IMR-90 (cell line): Measurements from ENCODE around the gene GPC5. TPM values are rescaled to one million over a fixed set of nuclear protein-coding genes. Genes with fewer than 3 reads are reported as not detected.

Source experiments
- ATAC-seq: fragments of 200-7000 bp; cut with Tn5 transposase; 2 replicates; pipeline ENCODE4 v1.9.1; 2020; ENCODE audit warnings: low read depth, mild to moderate bottlenecking, moderate library complexity
- BruUV-seq: library from RNA; stranded (reverse); fragments of 400-500 nt; replicated peaks from 2 replicates; lab custom pipeline; 2021; lab: Mats Ljungman, UMichigan
- CTCF ChIA-PET: fragments of 300-600 bp; formaldehyde crosslinking; extraction: SDS; loops from one replicate; lab custom pipeline; 2021; ENCODE audit warnings: antibody characterized with exemption; lab: Yijun Ruan, JAX
- POLR2A ChIA-PET: fragments of 300-600 bp; sonication (Branson Sonifier 250); formaldehyde crosslinking; loops from one replicate; lab custom pipeline; 2022; ENCODE audit warnings: antibody characterized with exemption; ENCODE audit not compliant: unreplicated experiment; lab: Charles Lee
- DNase-seq: peaks from one replicate; pipeline ENCODE4 v3.0.0; 2013
- H2AFZ ChIP-seq: replicated peaks from 2 replicates; pipeline ENCODE3; 2013; ENCODE audit warnings: low read length, mild to moderate bottlenecking; ENCODE audit not compliant: poor library complexity
- H2AK5ac ChIP-seq: 2 replicates; pipeline ENCODE4 v1.6.1; 2013; ENCODE audit warnings: low read depth, low read length, inconsistent platforms
- H2AK9ac ChIP-seq: replicated peaks from 2 replicates; pipeline ENCODE3; 2013; ENCODE audit warnings: mild to moderate bottlenecking, low read depth, low read length, moderate library complexity; ENCODE audit not compliant: poor library complexity
- H2BK120ac ChIP-seq: 2 replicates; pipeline ENCODE4 v1.6.1; 2013; ENCODE audit warnings: low read depth, low read length, inconsistent platforms
- H2BK15ac ChIP-seq: 3 replicates; pipeline ENCODE4 v1.6.1; 2013; ENCODE audit warnings: low read depth, low read length, inconsistent platforms
- H2BK20ac ChIP-seq: 2 replicates; pipeline ENCODE4 v1.6.1; 2013; ENCODE audit warnings: low read depth, mild to moderate bottlenecking, inconsistent platforms, low read length, moderate library complexity
- H2BK5ac ChIP-seq: 2 replicates; pipeline ENCODE4 v1.6.1; 2013; ENCODE audit warnings: mild to moderate bottlenecking, low read depth, low read length, inconsistent platforms; ENCODE audit not compliant: poor library complexity, severe bottlenecking
- H3K14ac ChIP-seq: replicated peaks from 2 replicates; pipeline ENCODE4 v1.6.1; 2013; ENCODE audit warnings: low read depth, low read length, inconsistent platforms
- H3K18ac ChIP-seq: 2 replicates; pipeline ENCODE4 v1.6.1; 2013; ENCODE audit warnings: low read depth, low read length, control low read depth
- H3K23ac ChIP-seq: 2 replicates; pipeline ENCODE4 v1.6.1; 2013; ENCODE audit warnings: low read depth, low read length, inconsistent platforms
- H3K27ac ChIP-seq: 2 replicates; pipeline ENCODE4 v1.5.1; 2013; ENCODE audit warnings: mild to moderate bottlenecking, control low read depth, low read length; ENCODE audit not compliant: insufficient read depth
- H3K27me3 ChIP-seq: 2 replicates; pipeline ENCODE4 v1.6.1; 2013; ENCODE audit warnings: low read length; ENCODE audit not compliant: control insufficient read depth, insufficient read depth
- H3K36me3 ChIP-seq: 2 replicates; pipeline ENCODE4 v1.6.1; 2013; ENCODE audit warnings: low read length, mixed read lengths; ENCODE audit not compliant: control insufficient read depth, insufficient read depth
- H3K4ac ChIP-seq: 2 replicates; pipeline ENCODE4 v1.6.1; 2013; ENCODE audit warnings: low read depth, low read length, inconsistent platforms
- H3K4me1 ChIP-seq: 2 replicates; pipeline ENCODE4 v1.6.1; 2013; ENCODE audit warnings: low read length, mixed read lengths; ENCODE audit not compliant: control insufficient read depth, insufficient read depth
- H3K4me2 ChIP-seq: 2 replicates; pipeline ENCODE4 v1.6.1; 2013; ENCODE audit warnings: low read depth, mild to moderate bottlenecking, control low read depth, low read length, moderate library complexity
- H3K4me3 ChIP-seq: 2 replicates; pipeline ENCODE4 v1.5.1; 2013; ENCODE audit warnings: low read depth, mild to moderate bottlenecking, control low read depth, low read length, moderate library complexity; ENCODE audit not compliant: insufficient read depth
- H3K56ac ChIP-seq: 2 replicates; pipeline ENCODE4 v1.6.1; 2013; ENCODE audit warnings: low read length, inconsistent platforms; ENCODE audit not compliant: insufficient read depth; ENCODE audit errors: extremely low read depth
- H3K79me1 ChIP-seq, 2 experiments: 2 replicates each; pipeline ENCODE4 v1.6.1; 2013; ENCODE audit warnings: low read length in 2 of 2, inconsistent platforms in 1 of 2, low read depth in 1 of 2
- H3K9ac ChIP-seq: 2 replicates; pipeline ENCODE4 v1.6.1; 2013; ENCODE audit warnings: low read depth, low read length, control low read depth
- H3K9me1 ChIP-seq: 2 replicates; pipeline ENCODE4 v1.6.1; 2013; ENCODE audit warnings: low read length, inconsistent platforms; ENCODE audit not compliant: insufficient read depth
- H3K9me3 ChIP-seq: 2 replicates; pipeline ENCODE4 v1.6.1; 2013; ENCODE audit warnings: low read length; ENCODE audit not compliant: control insufficient read depth, insufficient read depth
- H4K20me1 ChIP-seq: 2 replicates; pipeline ENCODE4 v1.6.1; 2013; ENCODE audit warnings: low read length, inconsistent platforms; ENCODE audit not compliant: insufficient read depth
- H4K5ac ChIP-seq: 2 replicates; pipeline ENCODE4 v1.6.1; 2013; ENCODE audit warnings: mild to moderate bottlenecking, low read depth, low read length, control low read depth
- H4K8ac ChIP-seq, 2 experiments: 2 replicates each; pipeline ENCODE4 v1.6.1; 2013; ENCODE audit warnings: low read depth in 2 of 2, low read length in 2 of 2, control low read depth in 1 of 2, inconsistent platforms in 1 of 2
- H4K91ac ChIP-seq: 2 replicates; pipeline ENCODE4 v1.6.1; 2013; ENCODE audit warnings: low read depth, low read length, inconsistent platforms; ENCODE audit not compliant: insufficient read depth
- NFE2L2 ChIP-seq: fragments of 150-350 bp; IDR thresholded peaks from 2 replicates; pipeline ENCODE4 v1.6.1; 2016; ENCODE audit warnings: low read depth, mild to moderate bottlenecking, low read length
- RAD21 ChIP-seq: IDR thresholded peaks from 2 replicates; pipeline ENCODE4 v1.6.1; 2012; ENCODE audit warnings: low read length, improper control_type of control experiment
- USF2 ChIP-seq: fragments of 150-350 bp; IDR thresholded peaks from 2 replicates; pipeline ENCODE4 v1.6.1; 2017; ENCODE audit warnings: mild to moderate bottlenecking, antibody characterized with exemption, low read length, low read depth
- WGBS, 2 experiments: methylation state at CpG; one replicate each; pipeline versions ENCODE4 v1.1.5 to v1.1.7; 2013; ENCODE audit warnings: missing lambda C conversion rate in 2 of 2; ENCODE audit not compliant: insufficient read length in 1 of 2; ENCODE audit errors: extremely low coverage in 2 of 2; 5-methylcytosine and 5-hydroxymethylcytosine counted together
- dilution Hi-C: fragments of 300-500 bp; cut with HindIII; formaldehyde crosslinking; loops from one replicate; pipeline ENCODE4 v1.14.3; 2018; ENCODE audit warnings: low sequenced_read_pairs; ENCODE audit not compliant: unreplicated experiment
- in situ Hi-C: fragments of 300-500 bp; cut with MboI; formaldehyde crosslinking; loops from 3 replicates; pipeline ENCODE4 v1.14.3; 2019; ENCODE audit warnings: low sequenced_read_pairs, inconsistent platforms, mixed read lengths
- intact Hi-C: fragments of 100-400 bp; cut with micrococcal nuclease; formaldehyde crosslinking; loops from 2 replicates; pipeline ENCODE4 v1.10.0; 2022
- polyA plus RNA-seq, 3 experiments: library from polyadenylated mRNA; depleted of rRNA; stranded (reverse); fragments of >200 nt; gene quantifications; 2 replicates each; pipeline ENCODE4 v1.2.3, GENCODE V29; 2012; ENCODE audit warnings: low replicate concordance in 1 of 3
- total RNA-seq: library from RNA; depleted of rRNA; stranded (reverse); fragments of >200 nt; gene quantifications from 2 replicates; pipeline ENCODE4 v1.2.3, GENCODE V29; 2012

The GPC5 gene
- total and polyA plus RNA-seq, 2 of the 4 experiments (the other 2 are of a cell fraction) = 0.94 to 1.8 TPM

- no peak for TF ChIP-seq RAD21
- no peak for TF ChIP-seq NFE2L2
- TF ChIP-seq USF2 = no peak
- Histone ChIP-seq H4K5ac (no peak overlapping the region), H3K27me3 (no peaks in the 10 kb centered on the region), H3K9me1 (no peaks in the 10 kb centered on the region), H3K4me2 (no peak overlapping the region), H3K14ac (no peak overlapping the region), H2BK20ac (no peak overlapping the region), H2BK120ac (no peak overlapping the region), H3K56ac (no peak overlapping the region), H4K8ac (no peak overlapping the region), H3K4me3 (no peak overlapping the region), H3K4ac (no peak overlapping the region), H2AK5ac (no peak overlapping the region), H2BK15ac (no peak overlapping the region), H3K18ac (no peak overlapping the region), H3K9me3 (no peaks in the 10 kb centered on the region), H3K36me3 (no peaks in the 10 kb centered on the region), H2AFZ (no peak overlapping the region), H4K20me1 (no peaks in the 10 kb centered on the region), H3K9ac (no peak overlapping the region), H3K23ac (no peak overlapping the region), H3K79me1 (no peaks in the 10 kb centered on the region), H2AK9ac (no peak overlapping the region), H4K91ac (no peak overlapping the region), H3K4me1 (peaks cover 2% of the 10 kb centered on the region; the same call in 1 of the 2 replicates), H2BK5ac (no peak overlapping the region), H3K27ac (no peak overlapping the region)
- ChIA-PET POLR2A (no interaction called here), CTCF (no interaction called here)
- in situ Hi-C loops (no loop called here), intact Hi-C loops (no loop called here), dilution Hi-C loops (no loop called here)
- BruUV-seq = no TSS peak
- WGBS, 2 experiments = no CpG with 5 or more reads among the region's 2 CpGs
- DNase-seq (no peak), ATAC-seq (no peak)
Observed at GRCh38 chr13:92315265-92315664, 916.8 kb downstream of the GPC5 start.
